ENCODE results near the gene THSD4. TPM values are rescaled to one million over a fixed set of nuclear protein-coding genes. Genes with fewer than 3 reads are reported as not detected.

THSD4 gene
- total and polyA plus RNA-seq, 7 donors, result 1.4 to 7.8 (median 2.2) TPM

GRCh38 chr15:71679223-71679792 is 564.0 kb downstream of the THSD4 start:
- WGBS, 2 donors, result 71 to 88% methylated on average over 3 of the region's 3 CpGs
- no peaks in the 10 kb centered on the region for H3K27me3 ChIP-seq
- H3K4me3 ChIP-seq, result no peak overlapping the region
- no peak for DNase-seq
- H3K27ac ChIP-seq, result peak overlapping the region in 1 of 4 donors; percentile 16
- H3K36me3 ChIP-seq, result no peaks in the 10 kb centered on the region
- intact Hi-C loops (cut with DNase I), result no loop called here
- H3K4me1 ChIP-seq, result peaks cover 0 to 31% (median 23%) of the 10 kb centered on the region in 4 donors
- no peaks in the 10 kb centered on the region for H3K9me3 ChIP-seq
- TF ChIP-seq POLR2A (IDR thresholded peaks at IDR 0.05) (no peak), EP300 (IDR thresholded peaks at IDR 0.05) (no peak), POLR2AphosphoS5 (IDR thresholded peaks at IDR 0.05) (no peak)
- TF ChIP-seq, protein P1, sequence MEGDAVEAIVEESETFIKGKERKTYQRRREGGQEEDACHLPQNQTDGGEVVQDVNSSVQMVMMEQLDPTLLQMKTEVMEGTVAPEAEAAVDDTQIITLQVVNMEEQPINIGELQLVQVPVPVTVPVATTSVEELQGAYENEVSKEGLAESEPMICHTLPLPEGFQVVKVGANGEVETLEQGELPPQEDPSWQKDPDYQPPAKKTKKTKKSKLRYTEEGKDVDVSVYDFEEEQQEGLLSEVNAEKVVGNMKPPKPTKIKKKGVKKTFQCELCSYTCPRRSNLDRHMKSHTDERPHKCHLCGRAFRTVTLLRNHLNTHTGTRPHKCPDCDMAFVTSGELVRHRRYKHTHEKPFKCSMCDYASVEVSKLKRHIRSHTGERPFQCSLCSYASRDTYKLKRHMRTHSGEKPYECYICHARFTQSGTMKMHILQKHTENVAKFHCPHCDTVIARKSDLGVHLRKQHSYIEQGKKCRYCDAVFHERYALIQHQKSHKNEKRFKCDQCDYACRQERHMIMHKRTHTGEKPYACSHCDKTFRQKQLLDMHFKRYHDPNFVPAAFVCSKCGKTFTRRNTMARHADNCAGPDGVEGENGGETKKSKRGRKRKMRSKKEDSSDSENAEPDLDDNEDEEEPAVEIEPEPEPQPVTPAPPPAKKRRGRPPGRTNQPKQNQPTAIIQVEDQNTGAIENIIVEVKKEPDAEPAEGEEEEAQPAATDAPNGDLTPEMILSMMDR (IDR thresholded peaks at IDR 0.05), result no peak

GRCh38 chr15:71679793-71680353 is 564.6 kb downstream of the THSD4 start:
- Histone ChIP-seq H3K9me3 (no peaks in the 10 kb centered on the region), H3K4me3 (no peak overlapping the region), H3K27ac (peak overlapping the region in 1 of 4 donors; percentile 16), H3K27me3 (no peaks in the 10 kb centered on the region), H3K4me1 (peaks cover 0 to 31% (median 23%) of the 10 kb centered on the region in 4 donors), H3K36me3 (no peaks in the 10 kb centered on the region)
- intact Hi-C loops (cut with DNase I), result no loop called here
- WGBS, 2 donors, result 37 to 65% methylated on average over 5 of the region's 5 CpGs
- no peak for DNase-seq
- no peak for TF ChIP-seq EP300 (IDR thresholded peaks at IDR 0.05)
- no peak for TF ChIP-seq POLR2AphosphoS5 (IDR thresholded peaks at IDR 0.05)
- TF ChIP-seq, protein P1 (IDR thresholded peaks at IDR 0.05), result no peak
- TF ChIP-seq POLR2A (IDR thresholded peaks at IDR 0.05), result no peak

DNA sequence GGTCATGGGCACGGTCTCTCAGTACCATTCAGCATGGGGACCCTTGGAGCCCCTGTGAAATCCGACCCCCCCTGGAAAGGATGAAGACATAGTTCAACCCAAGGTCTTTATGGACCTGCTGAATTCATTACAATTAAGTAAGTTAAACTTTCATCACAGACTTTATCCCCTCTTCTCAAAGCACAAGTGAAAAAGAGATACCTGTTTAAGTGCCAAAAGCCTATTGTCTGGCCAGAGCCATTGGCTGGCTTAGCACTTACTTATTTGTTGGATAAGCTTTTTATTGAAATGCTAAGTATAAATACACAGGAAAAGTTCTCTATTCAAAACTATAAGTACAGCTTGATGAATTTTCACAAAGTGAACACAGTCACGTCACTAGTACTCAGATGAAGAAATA is 566.7 kb downstream of the THSD4 start:
- no peaks in the 10 kb centered on the region for H3K36me3 ChIP-seq
- no peaks in the 10 kb centered on the region for H3K9me3 ChIP-seq
- no peak overlapping the region for H3K4me3 ChIP-seq
- H3K27ac ChIP-seq, result no peak overlapping the region
- intact Hi-C loops (cut with DNase I), result no loop called here
- TF ChIP-seq POLR2AphosphoS5 (IDR thresholded peaks at IDR 0.05), result no peak
- TF ChIP-seq, protein P1 (IDR thresholded peaks at IDR 0.05), result no peak
- TF ChIP-seq EP300 (IDR thresholded peaks at IDR 0.05), result no peak
- H3K4me1 ChIP-seq, result peaks cover 0 to 13% (median 9%) of the 10 kb centered on the region in 4 donors
- no peaks in the 10 kb centered on the region for H3K27me3 ChIP-seq
- WGBS, 2 donors, result 91 to 92% methylated on average over 3 of the region's 3 CpGs
- DNase-seq, result no peak

DNA sequence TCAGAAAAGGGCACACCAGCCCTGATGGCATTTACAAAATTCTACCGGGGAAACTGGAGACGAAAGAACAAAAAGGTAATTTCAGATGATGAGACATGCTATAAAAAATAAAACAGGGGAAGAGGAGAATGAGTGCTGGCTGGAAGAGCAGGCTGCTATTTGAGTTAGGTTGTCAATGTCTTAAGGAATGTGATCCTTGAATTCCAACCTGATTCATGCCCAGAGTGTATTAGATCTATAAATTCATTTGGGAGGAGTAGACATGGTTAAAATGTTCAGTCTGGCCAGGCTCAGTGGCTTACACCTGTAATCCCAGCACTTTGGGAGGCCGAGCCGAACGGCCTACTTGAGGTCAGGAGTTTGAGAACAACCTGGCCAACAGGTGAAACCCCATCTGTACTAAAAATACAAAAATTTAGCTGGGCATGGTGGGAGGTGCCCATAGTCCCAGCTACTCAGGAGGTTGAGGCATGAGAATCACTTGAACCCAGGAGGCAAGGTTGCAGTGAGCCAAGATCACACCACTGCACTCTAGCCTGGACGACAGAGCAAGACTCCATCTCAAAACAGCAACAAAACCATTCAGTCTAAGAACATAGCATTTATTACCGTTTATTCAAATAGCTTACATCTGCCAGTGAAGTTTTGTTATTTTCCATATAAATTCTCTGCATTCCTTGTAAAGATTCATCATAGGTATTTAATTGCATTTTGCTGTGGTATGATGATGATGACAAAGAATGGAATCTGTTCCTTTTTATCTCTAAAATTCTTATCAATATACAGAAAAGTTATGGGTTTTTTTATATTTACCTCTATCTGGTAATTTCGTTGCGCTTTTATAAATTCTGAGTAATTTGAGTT is 568.4 kb downstream of the THSD4 start:
- intact Hi-C loops (cut with DNase I), result no loop called here
- H3K9me3 ChIP-seq, result no peaks in the 10 kb centered on the region
- H3K36me3 ChIP-seq, result no peaks in the 10 kb centered on the region
- no peak overlapping the region for H3K27ac ChIP-seq
- H3K4me1 ChIP-seq, result no peaks in the 10 kb centered on the region
- no peaks in the 10 kb centered on the region for H3K27me3 ChIP-seq
- no peak for DNase-seq
- 81 to 83% methylated on average over 9 of the region's 9 CpGs for WGBS, 2 donors
- no peak overlapping the region for H3K4me3 ChIP-seq
- no peak for TF ChIP-seq POLR2AphosphoS5 (IDR thresholded peaks at IDR 0.05)
- no peak for TF ChIP-seq POLR2A (IDR thresholded peaks at IDR 0.05)

- Histone ChIP-seq H3K4me1 (no peaks in the 10 kb centered on the region), H3K36me3 (no peaks in the 10 kb centered on the region), H3K27me3 (no peaks in the 10 kb centered on the region), H3K4me3 (no peak overlapping the region), H3K27ac (no peak overlapping the region), H3K9me3 (no peaks in the 10 kb centered on the region)
- no peak for DNase-seq
- TF ChIP-seq, protein P1 (IDR thresholded peaks at IDR 0.05), result no peak
- TF ChIP-seq POLR2A (IDR thresholded peaks at IDR 0.05) (no peak), POLR2AphosphoS5 (IDR thresholded peaks at IDR 0.05) (no peak), EP300 (IDR thresholded peaks at IDR 0.05) (no peak)
- intact Hi-C loops (cut with DNase I), result no loop called here
These were observed 570.2 kb downstream of the THSD4 start for GRCh38 chr15:71685420-71685993.

Measured in sigmoid colon (tissue), 7 donors.